Stimulated activated naive CD4-positive, alpha-beta T cell (primary cell): ENCODE data around the gene ATG5.
"Not testable (repeated sequence)": the region's sequence is repeated elsewhere in the genome, so short reads cannot be mapped to it uniquely, and the experiment has no call there.

Experiments
- DNase-seq, 6 experiments: peaks; one replicate each; lab custom pipeline; 2025; lab: John Stamatoyannopoulos, UW

The ATG5 gene

DNA sequence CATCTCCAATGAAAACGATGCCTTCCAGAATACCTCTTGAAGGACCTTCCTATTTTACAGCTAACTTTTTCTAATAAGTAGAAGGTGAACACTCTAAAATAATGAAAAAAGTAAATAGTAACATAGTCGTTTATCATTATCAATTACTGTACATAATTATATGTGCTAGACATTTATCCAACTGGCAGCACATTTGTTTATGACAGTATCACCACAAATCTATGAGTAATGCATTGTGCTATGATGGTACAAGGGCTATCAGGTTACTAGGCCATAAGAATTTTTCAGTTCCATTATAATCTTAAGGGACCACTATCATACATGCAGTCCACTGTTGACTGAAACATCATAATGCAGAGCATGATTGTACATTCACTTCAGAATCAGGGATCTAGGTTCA is 68.4 kb downstream of the ATG5 start:
- DNase-seq: no peak

DNA sequence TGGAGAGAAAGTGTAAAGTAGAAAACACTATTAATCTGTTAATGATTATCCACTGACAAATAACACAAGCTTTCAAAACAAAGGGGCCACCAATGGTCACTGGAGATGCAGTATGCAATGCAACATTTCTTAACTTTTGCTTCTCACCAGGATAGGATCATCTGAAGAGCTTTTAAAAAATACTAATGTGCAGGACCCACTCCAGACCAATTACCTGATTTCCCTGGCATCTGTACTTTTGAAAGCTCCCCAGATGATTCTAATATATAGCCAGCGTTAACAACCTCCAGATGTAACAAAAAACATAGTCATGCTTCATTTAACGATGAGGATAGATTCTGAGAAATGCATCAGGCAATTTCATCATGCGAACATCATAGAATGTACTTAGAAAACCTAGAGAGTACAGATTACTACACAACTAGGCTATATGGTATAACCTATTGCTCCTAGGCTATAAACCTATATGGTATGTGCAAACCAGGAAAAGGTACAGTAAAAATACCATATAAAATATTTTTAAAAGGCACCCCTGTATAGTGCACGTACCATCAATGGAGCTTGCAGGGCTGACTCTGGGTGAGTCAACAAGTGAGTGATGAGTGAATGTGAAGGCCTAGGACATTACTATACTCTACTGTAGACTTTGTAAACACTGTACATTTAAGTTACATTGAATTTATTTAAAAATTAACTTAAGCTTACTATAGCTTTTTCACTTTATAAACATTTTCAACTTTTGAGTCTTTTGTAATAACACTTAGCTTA is 69.2 kb downstream of the ATG5 start:
- DNase-seq: no peak

DNA sequence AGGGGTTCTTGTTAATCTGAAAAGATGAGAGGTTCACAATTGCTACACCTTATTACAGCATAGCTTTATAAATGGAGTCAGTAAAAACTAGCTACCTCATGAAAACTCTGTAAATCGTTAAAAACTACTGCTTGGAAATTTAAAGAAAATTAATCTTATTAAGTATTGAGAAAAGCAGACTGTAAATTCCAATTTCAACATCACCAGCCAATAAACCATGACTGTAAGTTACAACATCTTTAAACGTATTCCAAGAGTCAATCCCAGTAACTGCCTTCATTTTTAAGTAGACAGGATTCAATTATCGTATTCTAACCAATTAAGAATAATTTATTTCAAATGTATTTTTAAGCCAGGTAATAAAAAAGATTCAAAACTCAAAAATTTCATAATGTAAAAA is 70.3 kb downstream of the ATG5 start:
- DNase-seq: no peak

DNA sequence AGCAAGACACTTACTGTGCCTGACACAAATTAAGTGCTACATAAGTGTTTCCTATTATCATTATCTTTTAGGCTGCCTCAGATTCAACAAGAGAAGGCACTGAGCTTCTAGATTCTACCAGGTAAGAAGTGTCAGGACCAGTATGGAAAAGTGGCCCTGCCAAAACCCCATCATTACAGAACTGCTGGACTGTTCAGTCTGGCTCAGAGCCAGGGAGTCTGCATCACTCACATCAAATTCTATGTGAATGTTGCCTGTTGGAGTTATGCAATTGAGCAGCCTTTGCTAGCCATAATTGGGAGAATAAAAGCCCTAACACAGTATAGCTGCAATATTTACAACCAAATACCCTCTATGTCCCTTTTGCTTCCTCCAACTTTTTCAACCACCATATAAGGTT is 70.9 kb downstream of the ATG5 start:
- no peak for DNase-seq

DNA sequence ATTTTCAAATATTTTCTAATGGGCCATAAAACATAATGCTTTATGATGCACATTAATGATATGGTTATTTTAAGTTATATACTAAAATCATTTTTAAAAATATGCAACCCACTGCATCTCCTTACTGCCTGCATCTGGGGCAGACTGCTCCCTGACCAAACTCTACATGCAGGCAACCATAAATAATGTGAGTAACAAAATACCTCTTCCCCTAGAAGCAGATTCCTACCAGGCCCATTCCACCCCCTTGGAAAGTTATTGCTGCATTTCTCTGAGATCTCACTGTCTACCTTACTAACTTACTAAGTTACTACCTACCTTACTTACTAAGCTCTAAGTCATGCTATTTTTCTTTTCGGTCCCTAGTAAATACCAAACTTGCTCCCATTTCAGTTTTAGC is 71.8 kb downstream of the ATG5 start:
- no peak for DNase-seq

DNA sequence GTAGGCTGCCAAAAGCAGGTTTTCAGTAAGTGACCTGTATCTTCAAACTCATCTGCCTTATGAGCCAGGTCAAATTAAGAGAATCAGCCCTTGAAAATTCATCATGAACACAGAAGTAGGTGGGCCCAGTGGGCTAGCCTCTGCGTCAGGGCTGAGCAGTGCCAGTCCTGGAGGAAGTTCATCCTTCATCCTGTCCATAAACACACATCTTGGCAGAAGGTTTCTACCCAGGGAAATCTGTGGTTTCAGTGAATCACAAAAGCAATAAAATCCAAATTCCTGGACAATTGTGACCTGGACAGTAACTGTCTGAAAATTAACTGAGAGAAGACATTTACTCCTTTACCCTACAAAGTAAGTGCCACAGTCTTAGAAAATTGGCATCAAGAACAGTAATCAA is 72.4 kb downstream of the ATG5 start:
- no peak for DNase-seq

DNA sequence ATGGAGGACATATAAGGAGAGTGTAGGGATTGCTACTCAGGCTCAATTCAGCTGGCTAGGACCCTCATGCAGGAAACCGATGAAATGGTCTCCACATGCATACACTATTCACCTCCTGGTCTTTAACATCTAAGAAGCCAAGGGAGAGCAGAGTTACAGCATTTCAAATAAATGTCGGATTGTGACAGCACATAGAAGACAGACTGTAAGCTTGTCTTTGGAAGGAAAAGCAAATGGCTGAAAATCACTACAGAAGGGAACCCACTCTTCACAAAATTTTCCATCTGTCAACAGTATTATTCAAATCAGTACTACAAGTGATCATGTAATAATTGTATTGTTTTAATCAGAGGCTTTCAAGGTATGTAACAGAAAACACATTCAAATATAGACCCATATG is 72.9 kb downstream of the ATG5 start:
- DNase-seq: no peak

DNA sequence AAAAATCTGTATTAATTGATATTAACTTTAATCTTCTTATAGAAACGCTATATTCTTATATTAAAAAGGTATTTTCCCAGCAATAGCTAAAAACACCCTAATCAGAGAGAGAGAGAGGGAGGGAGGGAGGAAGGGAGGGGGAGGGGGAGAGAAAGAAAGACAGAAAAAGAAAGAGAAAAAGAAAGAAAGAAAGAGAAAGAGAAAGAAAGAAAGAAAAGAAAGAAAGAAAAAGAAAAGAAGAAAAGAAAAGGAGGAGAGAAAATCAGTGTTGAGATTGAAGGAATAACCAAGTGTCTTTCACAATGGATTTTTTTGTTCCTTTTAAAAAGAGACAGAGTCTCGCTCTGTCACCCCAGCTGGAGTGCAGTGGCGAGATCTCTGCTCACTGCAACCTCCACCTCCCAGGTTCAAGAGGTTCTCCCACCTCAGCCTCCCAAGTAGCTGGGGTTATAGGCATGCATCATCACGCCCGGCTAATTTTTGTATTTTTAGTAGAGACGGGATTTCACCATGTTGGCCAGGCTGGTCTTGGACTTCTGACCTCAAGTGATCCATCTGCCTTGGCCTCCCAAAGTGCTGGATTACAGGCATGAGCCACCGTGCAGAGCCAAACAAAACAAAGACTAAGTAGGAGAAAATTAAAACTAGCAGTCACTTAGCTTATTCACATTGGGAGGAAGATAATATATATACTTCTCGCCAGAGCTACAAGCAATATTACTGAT is 73.9 kb downstream of the ATG5 start:
- not testable (repeated sequence) for DNase-seq

DNA sequence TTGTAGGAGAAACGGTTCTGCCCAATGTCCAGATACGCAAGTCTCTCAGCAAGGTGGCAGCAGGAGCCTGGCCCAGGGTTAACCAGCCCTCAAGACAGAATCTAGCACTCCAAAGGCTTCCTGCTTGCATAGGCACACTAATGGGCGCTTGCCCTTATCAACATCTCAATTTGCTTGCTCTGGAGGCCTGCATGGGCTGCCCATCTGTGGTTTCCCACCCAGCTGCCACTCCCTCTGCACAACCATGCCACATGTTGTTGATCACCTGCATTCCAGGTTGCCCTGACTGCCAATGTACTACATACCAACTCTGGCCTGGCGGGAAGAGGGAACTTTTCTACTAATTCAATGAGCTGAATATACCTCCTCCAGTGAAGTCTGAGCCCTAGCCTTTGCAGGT is 74.6 kb downstream of the ATG5 start:
- no peak for DNase-seq

DNA sequence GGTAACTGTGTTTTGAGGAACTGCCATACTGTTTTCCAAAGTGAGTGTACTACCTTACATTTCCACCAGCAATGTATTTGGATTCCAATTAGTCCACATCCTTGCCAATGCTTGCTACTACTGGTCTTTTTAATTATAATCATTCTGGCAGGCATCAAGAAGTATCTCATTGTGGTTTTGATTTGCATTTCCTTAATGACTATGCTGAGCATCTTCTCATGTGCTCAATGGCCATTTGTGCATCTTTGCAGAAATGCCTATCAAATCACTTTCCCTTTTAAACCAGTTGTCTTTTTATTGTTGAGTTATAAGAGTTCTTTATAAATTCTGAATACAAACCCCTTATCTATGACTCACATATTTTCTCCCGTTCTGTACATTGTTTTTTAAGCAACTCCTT is 75.9 kb downstream of the ATG5 start:
- DNase-seq: no peak

DNA sequence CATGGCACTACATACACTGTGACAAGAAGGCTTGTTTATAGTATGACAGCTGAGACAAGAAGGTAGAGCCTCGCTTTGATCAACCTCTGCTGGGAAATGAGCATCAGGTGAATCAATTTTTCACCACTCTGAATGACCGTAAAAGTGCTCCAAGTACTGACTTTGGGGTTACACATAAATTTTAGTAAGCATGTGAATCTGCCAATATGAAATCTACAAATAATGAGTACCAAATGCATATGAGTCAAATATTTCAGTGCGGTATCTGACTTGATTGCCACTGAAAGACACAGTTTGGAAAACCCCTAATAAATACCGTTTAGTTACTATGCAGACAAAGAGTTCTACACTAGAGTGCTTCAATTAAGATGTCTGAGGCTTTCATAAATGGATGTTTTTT is 77.8 kb downstream of the ATG5 start:
- no peak for DNase-seq

DNA sequence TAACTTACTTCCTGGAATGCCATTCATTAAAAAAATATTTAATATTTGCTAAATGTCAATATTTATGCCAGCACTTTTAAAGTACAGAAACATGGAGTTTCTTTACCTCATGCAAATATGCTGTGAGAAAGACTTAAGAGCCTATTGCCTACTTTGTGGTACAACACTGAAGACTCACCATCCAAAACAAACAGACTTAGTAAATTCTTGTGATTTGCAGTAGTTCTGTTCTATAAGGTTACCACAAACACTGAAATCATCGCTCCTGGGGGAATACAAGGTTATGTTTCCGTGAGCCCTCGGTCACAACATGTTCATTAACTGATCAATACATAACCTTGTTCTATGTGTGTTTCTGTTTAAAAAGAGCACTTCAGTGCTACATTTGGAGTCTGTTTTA is 78.3 kb downstream of the ATG5 start:
- DNase-seq: no peak

DNA sequence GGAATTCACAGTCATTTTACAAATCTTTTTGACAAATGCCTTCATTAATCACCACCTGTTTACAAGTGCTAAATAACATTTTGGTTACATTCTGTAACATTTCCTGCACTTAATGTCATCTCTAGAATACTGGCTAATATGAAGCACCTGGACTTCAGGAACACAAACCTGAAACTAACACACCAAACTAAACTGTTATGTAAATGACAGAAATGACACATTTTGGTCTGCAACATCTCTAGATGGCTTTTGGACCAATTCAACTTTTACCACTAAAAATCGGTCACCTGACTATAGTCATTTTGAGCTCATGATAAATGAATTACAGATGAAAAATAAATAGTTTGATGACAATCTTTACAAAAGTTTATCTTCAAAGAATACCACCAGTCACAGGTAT is 80.6 kb downstream of the ATG5 start:
- no peak for DNase-seq

DNA sequence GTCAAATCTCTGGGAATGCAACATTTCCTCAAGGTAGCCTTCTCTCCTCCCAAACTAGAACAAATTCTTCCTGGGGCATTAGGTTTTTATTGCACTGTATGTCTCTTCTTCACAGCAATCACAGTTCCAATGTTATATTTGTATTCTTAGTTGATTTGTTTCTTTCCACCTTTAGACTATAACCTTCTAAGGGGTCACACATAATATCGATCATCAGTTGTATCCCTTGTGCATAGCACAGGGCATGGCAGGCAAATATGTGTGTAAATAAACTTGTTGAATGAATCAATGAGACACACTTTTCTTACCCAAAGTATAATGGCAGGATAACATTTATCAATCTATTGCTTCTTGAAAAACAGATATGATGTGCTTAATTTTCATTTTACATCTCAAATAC is 81.0 kb downstream of the ATG5 start:
- DNase-seq: no peak

DNA sequence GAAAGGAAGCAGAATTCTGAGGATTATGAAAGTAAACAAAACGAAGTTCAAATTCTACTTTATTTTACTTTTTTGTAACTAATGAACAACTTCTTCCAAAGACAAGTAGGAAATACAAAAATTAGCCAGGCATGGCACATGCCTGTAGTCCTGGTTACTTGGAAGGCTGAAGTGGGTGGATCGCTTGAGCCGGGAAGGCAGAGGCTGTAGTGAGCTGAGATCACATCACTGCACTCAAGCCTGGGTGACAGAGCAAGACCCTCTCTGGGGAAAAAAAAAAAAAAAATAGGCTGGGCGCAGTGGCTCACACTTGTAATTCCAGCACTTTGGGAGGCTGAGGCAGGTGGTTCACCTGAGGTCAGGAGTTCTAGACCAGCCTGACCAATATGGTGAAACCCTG is 82.3 kb downstream of the ATG5 start:
- no peak for DNase-seq

DNA sequence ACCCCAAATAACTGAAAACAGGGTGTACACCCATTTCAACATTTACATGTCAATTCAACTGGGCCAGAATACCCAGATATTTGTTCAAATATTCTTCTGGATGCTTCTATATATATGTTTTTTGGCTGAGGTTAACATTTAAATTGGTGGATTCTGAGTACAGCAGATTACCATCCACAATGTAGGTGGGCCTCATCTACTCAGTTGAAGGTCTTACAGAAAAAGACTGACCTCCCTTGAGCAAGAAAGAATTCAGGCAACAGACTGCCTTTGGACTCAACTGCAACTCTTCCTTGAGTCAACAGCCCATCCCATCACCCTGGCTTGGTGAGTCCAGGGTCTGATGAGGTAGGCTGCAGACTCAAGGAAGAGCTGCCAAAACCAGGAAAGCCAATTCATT is 84.1 kb downstream of the ATG5 start:
- DNase-seq: no peak

DNA sequence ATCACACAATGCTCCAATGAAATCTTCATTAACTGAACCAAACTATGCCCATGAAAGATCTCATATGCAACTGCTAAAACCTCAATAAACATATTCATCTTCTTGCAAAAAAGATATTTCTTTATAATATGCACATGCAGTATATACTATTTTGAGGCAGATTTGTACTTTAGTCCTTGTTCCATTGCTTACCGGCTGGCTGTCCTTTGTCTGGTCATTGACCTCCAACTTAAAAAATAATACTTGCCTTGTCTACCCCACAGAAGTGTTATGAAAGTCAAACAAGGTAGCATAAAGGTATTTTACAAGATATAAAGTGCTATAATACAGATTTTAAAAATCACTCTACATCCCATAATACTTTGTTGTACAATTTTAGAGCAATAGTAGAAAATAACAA is 88.3 kb downstream of the ATG5 start:
- no peak for DNase-seq

DNA sequence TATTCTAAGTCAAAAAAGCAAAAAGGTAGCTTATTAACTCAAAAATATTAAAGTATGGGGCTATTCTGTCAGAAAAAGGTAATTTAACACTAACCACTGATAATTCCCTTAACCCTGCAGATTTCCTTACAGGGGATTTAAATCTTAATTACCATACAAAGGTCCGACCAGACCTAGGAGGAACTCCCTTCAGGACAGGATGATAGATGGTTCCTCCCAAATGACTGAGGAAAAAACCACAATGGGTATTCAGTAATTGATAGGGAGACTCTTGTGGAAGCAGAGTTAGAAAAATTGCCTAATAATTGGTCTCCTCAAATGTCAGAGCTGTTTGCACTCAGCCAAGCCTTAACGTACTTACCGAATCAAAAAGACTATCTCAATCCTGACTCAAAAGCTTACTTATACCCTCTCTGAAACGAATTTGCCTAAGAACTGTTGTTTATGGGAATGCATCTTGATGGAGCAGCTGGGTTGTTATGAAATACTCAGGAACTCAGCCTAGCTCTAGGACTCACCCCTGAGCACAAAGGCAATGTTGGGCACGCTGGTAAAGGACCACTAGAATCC is 95.6 kb downstream of the ATG5 start:
- DNase-seq: not testable (repeated sequence)

DNA sequence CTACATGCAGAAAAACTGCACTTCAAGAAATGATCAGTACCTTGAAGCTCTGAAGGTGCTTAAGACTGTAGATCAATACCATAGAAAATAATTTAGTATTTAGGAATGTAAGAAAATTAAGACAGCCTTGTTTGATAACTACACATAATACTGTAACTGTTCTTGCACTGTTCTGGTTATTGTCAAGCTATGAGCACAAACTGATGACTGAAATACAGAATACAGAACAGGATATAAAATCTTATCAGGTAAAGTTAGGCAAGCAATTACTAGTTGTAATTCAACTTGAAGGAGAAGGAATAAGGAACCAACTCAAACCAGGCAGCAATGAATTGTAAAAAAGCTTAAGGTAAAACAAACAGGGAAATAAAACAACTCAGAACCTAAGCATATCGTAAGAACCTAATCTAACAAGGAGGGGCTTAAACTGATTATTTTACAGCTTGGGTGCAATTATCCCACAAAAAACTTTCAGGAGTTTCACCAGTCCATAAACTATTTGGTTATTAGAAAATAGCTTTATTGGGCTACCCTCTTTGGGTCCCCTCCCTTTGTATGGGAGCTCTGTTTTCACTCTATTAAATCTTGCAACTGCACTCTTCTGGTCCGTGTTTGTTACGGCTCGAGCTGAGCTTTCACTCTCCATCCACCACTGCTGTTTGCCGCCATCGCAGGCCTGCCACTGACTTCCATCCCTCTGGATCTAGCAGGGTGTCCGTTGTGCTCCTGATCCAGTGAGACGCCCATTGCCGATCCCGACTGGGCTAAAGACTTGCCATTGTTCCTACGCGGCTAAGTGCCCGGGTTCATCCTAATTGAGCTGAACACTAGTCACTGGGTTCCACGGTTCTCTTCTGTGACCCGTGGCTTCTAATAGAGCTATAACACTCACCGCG is 97.7 kb downstream of the ATG5 start:
- DNase-seq: no peak

DNA sequence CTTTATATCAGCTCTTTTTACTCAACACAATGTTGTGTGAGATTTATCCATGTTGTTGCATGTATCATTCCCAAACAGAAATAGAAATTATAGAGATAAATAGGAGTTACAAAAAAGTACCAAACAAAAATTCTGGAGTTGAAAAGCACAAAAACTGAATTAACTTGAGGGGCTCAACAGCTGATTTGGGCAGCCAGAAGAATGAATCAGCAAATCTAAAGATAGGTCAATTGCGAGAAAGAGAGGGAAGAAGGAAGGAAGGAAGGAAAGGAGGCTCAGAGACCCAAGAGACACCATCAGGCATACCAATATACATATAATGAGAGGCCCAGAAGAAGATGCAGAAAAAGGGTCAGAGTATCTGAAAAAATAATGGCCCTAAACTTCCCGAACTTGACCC is 98.9 kb downstream of the ATG5 start:
- no peak for DNase-seq

DNA sequence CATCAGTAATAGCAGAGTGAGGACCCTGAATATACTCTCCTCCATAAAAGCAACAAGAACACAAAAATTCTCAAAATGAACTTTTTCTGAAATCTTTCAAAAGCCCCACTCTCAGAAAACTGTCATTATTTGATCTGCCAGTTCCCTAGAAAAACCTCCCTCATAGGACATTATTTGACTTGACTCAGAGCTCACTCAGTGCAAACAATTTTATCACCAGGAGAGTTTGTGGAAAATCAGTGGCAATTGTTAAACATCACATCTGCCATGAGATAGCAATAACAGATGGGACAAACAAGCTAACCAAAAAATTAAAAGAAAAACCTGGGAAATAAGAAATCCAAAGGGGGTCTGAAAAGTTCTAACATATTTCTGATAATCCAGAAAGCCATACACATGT is 100.0 kb downstream of the ATG5 start:
- no peak for DNase-seq

DNA sequence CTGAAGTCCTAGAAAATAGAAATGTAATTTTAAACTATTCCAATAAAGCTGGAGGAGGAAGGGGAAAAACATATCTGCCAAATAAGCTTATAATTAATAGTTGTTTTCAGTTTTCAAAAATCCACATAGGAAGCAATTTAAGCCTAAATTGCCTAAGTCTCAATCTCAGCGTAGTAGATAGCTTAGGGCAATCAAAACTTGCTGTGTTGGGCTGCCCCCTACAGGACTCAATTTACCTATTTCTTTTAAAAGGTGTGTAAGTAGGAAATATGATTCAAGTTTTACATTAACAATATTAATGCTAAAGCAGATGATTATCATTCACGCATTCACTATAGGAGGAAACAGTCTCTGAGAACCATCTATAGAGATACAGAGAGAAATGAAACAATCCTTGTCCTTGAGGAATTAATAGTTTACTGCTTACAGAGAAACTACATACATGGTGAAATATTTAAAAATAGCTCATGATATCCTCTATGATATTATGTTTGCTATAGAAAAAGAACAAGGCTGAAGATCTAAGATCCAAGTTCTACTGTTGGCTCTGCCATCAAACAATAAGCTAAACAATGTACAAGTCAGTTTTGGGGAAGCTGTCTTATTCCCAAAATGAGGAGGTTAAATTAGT is 102.1 kb downstream of the ATG5 start:
- peak; percentile 22 to 74 (median 60) for DNase-seq
